GM18507 (cell line): ENCODE measurements around the gene ACTN4.
A peak's percentile ranks its signal among the peaks of the same experiment; 100 is the strongest.
"Not testable (repeated sequence)": the region's sequence is repeated elsewhere in the genome, so short reads cannot be mapped to it uniquely, and the experiment has no call there.

Experiments used
- DNase-seq: peaks from one replicate; pipeline ENCODE4 v3.0.0; 2011; ENCODE audit warnings: low read depth; ENCODE audit not compliant: insufficient read length; ENCODE audit errors: extremely low spot score
- FAIRE-seq: peaks from 2 replicates; lab custom pipeline; 2011; peaks lifted over from hg19 to GRCh38; lab: Jason Lieb, UNC

ACTN4 gene

DNA sequence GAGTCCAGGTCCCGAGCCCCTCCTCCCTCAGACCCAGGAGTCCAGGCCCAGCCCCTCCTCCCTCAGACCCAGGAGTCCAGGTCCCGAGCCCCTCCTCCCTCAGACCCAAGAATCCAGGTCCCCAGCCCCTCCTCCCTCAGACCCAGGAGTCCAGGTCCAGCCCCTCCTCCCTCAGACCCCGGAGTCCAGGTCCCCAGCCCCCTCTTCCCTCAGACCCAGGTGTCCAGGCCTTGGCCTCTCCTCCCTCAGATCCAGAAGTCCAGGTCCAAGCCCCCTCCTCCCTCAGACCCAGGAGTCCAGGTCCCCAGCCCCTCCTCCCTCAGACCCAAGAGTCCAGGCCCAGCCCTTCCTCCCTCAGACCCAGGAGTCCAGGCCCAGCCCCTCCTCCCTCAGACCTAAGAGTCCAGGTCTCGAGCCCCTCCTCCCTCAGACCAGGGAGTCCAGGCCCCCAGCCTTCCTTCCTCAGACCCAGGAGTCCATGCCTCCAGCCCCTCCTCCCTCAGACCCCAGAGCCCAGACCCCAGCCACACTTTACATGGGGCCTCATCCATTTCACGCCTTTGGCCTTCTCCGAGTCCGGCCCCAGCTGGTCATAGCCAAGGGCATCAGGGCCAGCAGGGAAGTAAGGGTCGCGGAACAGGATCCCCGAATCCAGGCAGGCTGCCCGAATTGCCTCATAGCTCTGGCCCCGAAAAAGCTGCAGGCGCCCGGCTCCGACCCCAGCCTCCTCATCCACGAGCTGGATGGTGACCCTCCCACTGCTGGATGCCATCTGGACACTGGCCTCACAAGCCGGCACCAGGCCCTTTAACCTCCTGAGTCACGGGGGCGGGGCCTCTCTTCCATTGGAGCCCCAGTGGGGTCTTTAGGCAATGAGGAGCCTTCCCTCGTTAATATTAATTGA lies 96.2 kb downstream of the ACTN4 start:
- no peak for FAIRE-seq
- no peak for DNase-seq

DNA sequence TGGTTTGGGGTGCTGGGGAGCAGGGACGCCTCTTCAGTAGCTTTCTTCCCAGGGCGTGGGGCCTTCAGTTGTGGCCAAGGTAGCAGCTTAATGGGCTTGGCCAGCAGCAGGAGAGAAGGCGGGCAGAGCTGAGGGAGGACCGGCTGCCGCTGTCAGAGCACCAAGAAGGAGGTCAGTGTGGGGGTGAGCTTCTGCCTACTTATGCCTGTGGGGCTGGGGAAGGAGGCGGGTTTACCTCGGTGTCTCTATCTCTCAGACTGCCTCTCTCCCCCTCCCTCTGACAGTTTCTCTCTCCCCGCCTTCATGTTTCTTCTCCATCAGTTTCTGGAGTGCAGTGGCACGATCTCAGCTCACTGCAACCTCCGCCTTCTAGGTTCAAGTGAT lies 96.8 kb downstream of the ACTN4 start, which contains the start of gene CAPN12:
Gene CAPN12 (minus strand): TSS at position 177 of the 384 bp plus-strand sequence. CDS start 309 bp downstream, outside the sequence.
- no peak for DNase-seq
- no peak for FAIRE-seq

DNA sequence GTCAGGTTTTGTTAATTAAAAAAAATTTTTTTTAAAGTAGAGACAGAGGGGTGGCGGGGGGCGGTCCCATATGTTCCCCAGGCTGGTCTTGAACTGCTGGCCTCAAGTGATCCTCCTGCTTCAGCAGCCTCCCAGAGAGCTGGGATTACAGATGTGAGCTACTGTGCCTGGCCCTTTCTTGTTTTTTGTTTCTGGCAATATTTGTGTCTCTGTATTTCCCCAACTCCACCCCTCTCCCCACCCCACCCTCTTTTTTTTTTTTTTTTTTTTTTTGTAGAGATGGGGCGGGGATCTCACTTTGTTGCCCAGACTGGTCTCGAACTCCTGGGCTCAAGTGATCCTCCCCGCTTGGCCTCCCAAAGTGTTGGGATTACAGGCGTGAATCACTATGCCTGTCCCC lies 97.4 kb downstream of the ACTN4 start:
- DNase-seq (no peak), FAIRE-seq (no peak)

DNA sequence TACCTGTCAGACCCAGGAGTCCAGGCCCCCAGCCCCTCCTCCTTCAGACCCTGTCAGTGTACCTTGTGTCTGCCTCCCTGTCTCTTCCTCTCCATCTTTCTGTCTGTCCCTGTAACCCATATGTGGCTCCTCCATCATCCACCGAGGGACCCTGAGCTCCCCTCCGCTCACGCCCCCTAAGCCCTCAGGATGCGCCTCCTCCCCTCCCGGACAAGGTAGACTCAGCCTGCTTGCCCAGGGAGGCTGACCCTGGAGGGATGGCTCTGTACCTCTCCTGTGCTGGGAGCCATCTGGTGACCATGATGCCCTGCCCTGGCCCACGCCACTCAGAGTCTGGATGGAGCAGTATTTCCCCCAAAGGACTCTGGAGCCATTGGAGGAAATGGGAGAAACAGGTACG lies 97.9 kb downstream of the ACTN4 start:
- DNase-seq (no peak), FAIRE-seq (no peak)

DNA sequence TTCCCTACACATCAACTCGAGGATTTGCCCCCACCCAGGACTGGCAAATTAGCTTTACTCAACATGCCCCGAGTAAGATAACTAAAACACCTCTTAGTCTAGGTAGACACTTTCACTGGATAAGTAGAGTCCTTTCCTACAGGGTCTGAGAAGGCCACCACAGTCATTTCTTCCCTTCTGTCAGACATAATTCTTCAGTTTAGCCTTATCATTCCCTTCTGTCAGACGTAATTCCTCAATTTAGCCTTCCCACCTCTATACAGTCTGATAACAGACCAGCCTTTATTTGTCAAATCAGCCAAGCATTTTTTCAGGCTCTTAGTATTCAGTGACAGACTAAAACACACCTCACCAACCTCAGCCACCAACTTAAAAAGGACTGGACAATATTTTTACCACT lies 106.3 kb downstream of the ACTN4 start:
- FAIRE-seq: not testable (repeated sequence)

DNA sequence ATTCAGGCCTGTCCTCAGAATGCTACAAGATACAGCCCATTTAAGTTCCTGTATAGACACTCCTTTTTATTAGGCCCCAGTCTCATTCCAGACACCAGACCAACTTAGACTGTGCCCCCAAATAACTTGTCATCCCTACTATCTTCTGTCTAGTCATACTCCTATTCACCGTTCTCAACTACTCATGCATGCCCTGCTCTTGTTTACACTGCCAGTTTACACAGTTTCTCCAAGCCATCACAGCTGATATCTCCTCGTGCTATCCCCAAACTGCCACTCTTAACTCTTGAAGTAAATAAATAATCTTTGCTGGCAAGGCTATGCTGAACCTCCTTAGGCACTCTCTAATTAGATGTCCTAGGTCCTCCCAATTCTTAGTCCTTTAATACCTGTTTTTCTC lies 106.7 kb downstream of the ACTN4 start:
- DNase-seq, FAIRE-seq: not testable (repeated sequence)

More for the DNA sequence above, 106.3 kb downstream of the ACTN4 start:
- not testable (repeated sequence) for DNase-seq

DNA sequence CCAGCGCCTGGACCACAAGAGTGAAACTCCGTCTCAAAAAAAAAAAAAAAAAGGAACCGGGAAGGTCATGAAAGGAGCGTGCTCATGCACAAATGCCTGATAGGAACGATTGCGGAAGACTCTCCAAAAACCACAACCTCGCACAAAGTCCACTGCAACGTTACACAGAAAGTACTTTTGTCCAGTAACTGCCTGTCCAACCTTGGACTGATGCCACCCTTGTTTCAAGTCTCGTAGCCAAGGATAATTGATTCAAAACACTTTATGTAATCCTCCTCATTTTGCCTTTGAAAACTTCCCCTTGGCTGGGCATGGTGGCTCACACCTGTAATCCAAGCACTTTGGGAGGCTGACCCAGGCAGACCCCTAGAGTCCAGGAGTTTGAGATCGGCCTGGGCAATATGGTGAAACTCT lies 112.1 kb downstream of the ACTN4 start:
- FAIRE-seq (no peak), DNase-seq (no peak)

DNA sequence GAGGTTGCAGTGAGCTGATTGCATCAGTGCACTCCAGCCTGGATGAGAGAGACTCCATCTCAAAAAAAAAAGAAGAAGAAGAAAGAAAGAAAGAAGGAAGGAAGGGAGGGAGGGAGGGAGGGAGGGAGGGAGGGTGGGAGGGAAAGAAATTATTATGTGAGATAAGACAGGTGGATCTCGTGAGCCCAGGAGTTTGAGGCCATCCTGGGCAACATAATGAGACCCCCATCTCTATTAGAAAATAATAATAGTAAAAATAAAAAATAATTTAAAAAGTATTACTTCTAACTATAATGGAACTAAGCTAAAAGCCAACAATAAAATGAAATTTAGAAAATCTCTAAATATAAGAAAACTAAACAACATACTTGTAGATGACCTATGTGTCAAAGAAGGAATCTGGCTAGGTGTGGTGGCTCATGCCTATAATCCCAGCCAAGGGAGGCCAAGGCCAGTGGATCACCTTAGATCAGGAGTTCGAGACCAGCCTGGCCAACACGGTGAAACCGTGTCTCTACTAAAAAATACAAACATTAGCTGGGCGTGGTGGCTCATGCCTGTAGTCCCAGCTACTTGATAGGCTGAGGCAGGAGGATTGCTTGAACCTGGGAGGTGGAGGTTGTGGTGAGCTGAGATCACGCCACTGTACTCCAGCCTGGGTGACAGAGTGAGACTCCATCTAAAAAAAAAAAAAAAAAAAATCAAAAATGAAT lies 113.5 kb downstream of the ACTN4 start:
- FAIRE-seq, DNase-seq: not testable (repeated sequence)

DNA sequence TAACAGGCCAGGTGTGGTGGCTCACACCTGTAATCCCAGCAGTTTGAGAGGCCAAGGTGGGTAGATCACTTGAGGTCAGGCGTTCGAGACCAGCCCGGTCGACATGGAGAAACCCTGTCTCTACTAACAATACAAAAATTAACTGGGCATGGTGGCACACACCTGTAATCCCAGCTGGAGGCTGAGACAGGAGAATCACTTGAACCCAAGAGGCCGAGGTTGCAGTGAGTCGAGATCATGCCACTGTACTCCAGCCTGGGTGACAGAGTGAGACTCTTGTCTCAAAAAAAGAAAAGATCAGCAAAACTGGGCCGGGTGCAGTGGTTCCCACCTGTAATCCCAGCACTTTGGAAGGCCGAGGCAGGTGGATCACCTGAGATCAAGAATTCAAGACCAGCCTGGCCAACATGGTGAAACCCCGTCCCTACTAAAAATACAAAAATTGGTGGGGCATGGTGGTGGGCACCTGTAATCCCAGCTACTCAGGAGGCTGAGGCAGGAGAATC lies 114.5 kb downstream of the ACTN4 start:
- DNase-seq, FAIRE-seq: not testable (repeated sequence)

DNA sequence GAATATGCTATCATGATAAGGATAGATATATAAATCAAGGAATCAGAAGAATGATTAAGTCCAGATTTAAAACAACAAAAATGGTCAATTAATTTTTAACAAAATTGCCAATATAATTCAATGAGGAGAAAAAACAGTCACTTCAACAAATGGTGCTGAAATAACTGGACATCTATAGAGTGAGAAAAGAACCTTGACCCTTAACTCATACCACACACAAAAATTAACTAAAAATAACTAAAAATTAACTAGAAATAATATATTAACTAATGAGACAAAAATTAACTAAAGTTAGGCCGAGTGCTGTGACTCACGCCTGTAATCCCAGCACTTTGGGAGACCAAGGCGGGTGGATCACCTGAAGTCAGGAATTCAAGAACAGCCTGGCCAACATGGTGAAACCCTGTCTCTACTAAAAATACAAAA lies 116.4 kb downstream of the ACTN4 start:
- FAIRE-seq (no peak), DNase-seq (no peak)

DNA sequence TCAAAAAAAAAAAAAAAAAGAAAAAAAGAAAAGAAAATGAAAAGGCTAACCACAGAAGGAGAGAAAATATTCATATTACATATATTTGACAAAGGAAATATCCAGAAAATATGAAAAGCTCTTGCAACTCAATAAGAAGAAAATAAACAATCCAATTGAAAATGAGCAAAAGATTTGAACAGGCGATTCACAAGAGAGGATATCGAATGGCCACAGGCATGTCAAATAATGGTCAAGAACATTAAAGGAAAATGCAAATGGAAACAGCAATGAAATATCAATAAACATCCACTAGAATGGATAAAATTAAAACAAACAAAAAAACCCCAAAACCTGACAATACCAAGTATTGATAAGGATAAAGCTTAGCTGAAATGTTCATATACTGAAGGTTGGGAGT lies 117.8 kb downstream of the ACTN4 start:
- FAIRE-seq (no peak), DNase-seq (no peak)

DNA sequence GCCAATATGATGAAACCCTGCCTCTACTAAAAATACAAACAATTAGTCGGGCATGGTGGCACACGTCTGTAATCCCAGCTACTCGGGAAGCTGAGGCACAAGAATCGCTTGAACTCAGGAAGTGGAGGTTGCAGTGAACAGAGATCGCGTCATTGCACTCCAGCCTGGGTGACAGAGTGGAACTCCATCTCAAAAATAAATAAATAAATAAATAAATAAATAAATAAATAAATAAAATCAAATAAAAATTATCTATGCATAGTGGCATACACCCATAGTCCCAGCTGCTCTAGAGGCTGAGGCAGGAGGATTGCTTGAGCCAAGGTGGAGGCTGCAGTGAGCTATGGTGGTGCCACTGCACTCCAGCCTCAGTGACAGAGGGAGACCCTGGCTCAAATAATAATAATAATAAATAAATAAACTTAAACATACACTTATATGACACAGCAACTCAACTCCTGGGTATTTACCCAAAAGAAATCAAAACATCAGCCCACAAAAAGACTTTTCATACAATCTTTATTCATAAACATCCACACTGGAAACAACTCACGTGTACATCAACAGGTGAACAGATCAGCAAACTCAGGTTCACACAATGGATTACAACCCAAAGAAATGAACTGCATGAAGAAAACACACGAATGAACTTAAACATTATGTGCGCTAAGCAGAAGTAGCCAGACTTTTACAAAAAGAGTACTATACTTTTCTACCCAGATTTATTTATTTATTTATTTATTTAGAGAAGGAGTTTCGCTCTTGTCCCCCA lies 119.0 kb downstream of the ACTN4 start:
- FAIRE-seq (no peak), DNase-seq (no peak)

DNA sequence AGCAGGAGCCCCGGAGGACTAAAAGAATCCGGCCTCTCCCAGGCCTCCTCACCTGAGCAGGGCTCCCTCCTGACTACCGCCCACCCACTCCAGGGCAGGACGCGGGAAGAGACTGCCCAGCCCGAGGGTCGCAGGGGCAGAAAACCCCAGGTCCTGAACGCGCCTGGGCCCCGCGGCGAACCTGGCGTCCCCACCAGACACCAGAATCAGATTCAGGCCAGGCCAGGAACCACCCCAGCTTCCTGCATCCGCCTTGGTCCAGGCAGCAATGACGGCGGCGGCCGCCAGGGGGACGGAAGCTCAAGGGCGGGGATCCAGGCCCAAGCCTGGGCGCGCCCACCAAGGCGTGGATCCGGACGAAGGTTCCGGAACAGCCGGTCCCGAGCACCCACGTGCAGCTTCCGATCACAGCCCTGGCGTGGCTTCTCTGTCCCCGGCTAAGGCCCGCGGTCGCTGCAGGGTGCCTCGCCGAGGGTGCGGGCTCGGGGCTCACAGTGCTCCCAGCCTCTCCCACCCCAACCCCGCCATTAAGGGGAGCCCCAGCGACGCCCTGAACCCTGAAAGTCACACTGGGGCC lies 122.3 kb downstream of the ACTN4 start:
- peak; percentile 84 for FAIRE-seq
- peak; percentile 63 for DNase-seq

DNA sequence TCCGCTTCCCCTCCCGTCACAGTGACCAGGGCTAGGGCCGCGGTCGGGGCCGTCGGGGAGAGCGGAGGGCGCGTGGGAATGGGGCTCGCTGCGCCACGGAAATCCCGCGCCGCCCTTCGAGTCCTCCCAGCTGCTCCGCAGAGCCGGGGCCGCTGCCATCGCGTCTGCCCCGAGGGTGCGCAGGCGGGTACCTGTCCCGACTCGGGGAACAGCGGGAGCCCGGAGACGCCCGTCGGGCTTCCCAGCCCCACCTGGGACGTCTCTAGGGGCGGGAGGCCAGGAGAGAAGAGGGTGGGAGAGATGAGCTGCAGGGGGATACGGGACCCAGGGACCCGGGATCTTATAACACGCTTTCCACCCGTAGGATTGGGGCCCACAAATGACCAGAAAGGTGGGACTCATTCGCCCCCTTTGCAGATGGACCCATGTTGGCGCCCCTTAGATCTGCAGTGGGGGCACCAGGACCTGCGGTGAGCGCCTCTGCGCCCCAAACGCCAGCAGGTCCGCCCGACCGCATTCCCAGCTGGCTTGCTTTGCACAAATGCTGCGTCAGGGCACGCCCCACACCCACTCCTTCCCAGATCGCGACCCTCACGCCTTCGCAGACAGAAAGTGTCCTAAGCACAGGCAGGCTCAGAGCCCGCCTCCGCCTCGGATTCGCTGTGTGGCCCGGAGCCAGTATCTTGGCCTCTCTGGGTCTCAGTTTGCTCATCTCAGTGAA lies 122.9 kb downstream of the ACTN4 start:
- not testable (repeated sequence) for DNase-seq, FAIRE-seq

DNA sequence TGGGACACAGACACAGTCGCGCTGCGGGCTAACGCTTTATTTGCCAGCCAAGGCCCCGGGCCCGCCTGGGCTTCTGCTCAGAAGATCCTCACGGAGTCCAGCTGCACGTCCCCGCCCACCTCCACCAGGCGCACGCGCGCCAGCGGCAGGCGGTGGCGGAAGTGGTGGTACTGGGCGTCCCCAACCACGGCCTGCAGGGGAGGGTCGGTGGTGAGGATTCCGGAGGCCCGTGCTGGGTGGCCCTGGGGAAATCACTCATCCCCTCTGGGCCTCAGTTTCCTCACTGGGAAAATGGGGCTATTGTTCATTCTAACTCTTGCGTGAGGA lies 123.5 kb downstream of the ACTN4 start:
- FAIRE-seq: peak; percentile 98

DNA sequence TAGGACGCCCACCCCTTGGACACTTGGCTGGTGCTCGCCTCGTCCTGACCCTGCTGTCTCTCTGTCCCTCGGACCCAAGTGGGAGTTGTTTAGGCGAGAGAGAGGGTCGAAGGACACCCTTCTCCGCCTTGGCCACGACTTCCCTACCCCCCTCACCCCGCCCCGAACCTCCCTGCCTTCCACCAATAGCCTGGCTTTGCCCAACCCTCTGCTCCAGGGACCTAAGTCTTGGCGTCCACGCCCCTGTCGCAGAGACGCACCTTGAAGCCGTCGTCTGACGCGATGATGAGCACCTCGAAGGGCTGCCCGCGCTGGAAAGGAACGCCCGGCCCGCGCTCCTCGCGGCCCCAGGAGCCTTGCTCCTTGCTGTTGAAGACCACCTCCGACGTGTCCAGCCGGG lies 124.1 kb downstream of the ACTN4 start:
- not testable (repeated sequence) for DNase-seq, FAIRE-seq

More for the DNA sequence above, 123.5 kb downstream of the ACTN4 start:
- not testable (repeated sequence) for DNase-seq

DNA sequence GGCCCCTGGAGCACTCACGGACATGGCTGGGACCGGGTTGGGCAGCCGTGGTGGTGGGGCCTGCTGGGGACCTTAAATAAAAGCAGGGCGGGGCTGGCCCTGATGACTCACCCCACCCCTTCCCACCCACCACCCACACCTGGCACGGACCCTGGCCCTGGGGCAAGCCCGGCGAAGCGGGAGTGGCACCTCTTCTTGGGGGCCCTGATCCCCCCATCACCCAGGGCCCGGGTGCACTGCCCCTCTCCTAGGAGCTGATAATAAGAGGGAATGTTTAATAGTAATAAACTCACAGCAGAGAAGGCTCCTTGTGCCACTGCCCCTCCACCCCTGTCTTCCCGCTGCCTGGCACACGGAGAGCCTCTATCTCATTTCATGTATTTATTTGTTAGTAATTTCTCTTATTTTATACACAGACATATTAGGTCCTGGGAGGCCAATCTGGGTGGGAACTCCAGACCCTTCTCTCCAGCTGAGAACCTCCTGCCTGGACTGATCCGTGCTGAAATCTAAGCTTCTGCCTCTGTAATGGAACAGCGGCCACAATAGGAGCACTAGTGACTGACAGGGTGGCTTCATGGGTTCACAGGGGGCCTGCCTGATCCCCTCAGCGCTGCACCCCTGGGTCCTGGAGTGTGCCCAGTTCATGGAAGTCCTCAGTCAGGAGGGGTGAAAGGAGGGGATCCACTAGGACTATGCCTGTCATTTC lies 126.2 kb downstream of the ACTN4 start, which contains the start of gene LGALS7:
Gene LGALS7 (minus strand): TSS at position 49 of the 709 bp plus-strand sequence. CDS start 25 bp downstream, at position 24.
- FAIRE-seq (no peak), DNase-seq (no peak)
